ENCODE measurements around the gene AMMECR1. TPM values are rescaled to one million over a fixed set of nuclear protein-coding genes. Genes with fewer than 3 reads are reported as not detected.
A peak's percentile ranks its signal among the peaks of the same experiment; 100 is the strongest.

The AMMECR1 gene
- total RNA-seq, 2 experiments from 2014 or later, result 7.8 to 7.9 TPM

GRCh38 chrX:110315551-110315950 lies 2.3 kb downstream of the AMMECR1 start:
- H3K4me3 Mint-ChIP-seq, result peak overlapping the region; percentile 93
- ChIA-PET POLR2A (no interaction called here), CTCF (interaction anchor here (0.9 kb wide), 1 partner anchor 11 kb away, joined by 3 read pairs; no protein-coding TSS in a partner anchor)
- no peak for ATAC-seq (ENCODE audit: poor library complexity)
- peaks cover 16% of the 10 kb centered on the region for H3K4me1 ChIP-seq (ENCODE audit: insufficient read depth, low read length)
- H3K36me3 Mint-ChIP-seq (ENCODE audit: low read depth), result peaks cover 24% of the 10 kb centered on the region
- H3K36me3 ChIP-seq (ENCODE audit: insufficient read depth, low read length), result no peaks in the 10 kb centered on the region
- H3K9me3 Mint-ChIP-seq, result no peaks in the 10 kb centered on the region
- no peaks in the 10 kb centered on the region for H3K27me3 Mint-ChIP-seq
- H3K27me3 ChIP-seq (ENCODE audit: control insufficient read depth in 1 of 2, insufficient read depth in 2 of 2, low read length in 2 of 2), result no peaks in the 10 kb centered on the region
- no peaks in the 10 kb centered on the region for H3K9me3 ChIP-seq (ENCODE audit: control insufficient read depth in 1 of 2, insufficient read depth in 1 of 2, low read length in 2 of 2)
- peak overlapping the region; percentile 97 for H3K4me3 ChIP-seq (ENCODE audit: low read length)
- peaks cover 68% of the 10 kb centered on the region for H3K4me1 Mint-ChIP-seq (ENCODE audit: low read depth)
- TF ChIP-seq CTCF (IDR thresholded peaks at IDR 0.05), result no peak
- H3K27ac ChIP-seq (ENCODE audit: low read depth in 1 of 2, low read length in 2 of 2), result no peak overlapping the region
- no peak for DNase-seq
- intact Hi-C loops (cut with DNase I, micrococcal nuclease), result loop anchor here (5.0 to 10.0 kb wide), 5 partner anchors 91 to 781 kb away; partner anchors contain the start of genes ACSL4 (in 1 of the 2) and NXT2 (in 1 of the 2)
- no peak overlapping the region for H3K27ac Mint-ChIP-seq

GRCh38 chrX:110311437-110312230 lies 6.3 kb downstream of the AMMECR1 start:
- CTCF ChIA-PET, result no interaction called here
- H3K9me3 ChIP-seq (ENCODE audit: control insufficient read depth in 1 of 2, insufficient read depth in 1 of 2, low read length in 2 of 2), result no peaks in the 10 kb centered on the region
- H3K36me3 Mint-ChIP-seq (ENCODE audit: low read depth), result peaks cover 8% of the 10 kb centered on the region
- no peaks in the 10 kb centered on the region for H3K9me3 Mint-ChIP-seq
- no peak for ATAC-seq (ENCODE audit: poor library complexity)
- peak overlapping the region; percentile 61 for H3K27ac Mint-ChIP-seq
- H3K4me3 Mint-ChIP-seq, result no peak overlapping the region
- no peak for TF ChIP-seq CTCF (IDR thresholded peaks at IDR 0.05)
- DNase-seq, result no peak
- intact Hi-C loops (cut with DNase I, micrococcal nuclease), result loop anchor here (5.0 to 10.0 kb wide), 5 partner anchors 44 to 777 kb away; partner anchors contain the start of genes ACSL4 (in 1 of the 2) and NXT2 (in 1 of the 2)
- H3K27ac ChIP-seq (ENCODE audit: low read depth in 1 of 2, low read length in 2 of 2), result no peak overlapping the region
- H3K4me3 ChIP-seq (ENCODE audit: low read length), result no peak overlapping the region
- no peaks in the 10 kb centered on the region for H3K27me3 Mint-ChIP-seq
- no peaks in the 10 kb centered on the region for H3K27me3 ChIP-seq (ENCODE audit: control insufficient read depth in 1 of 2, insufficient read depth in 2 of 2, low read length in 2 of 2)
- H3K36me3 ChIP-seq (ENCODE audit: insufficient read depth, low read length), result no peaks in the 10 kb centered on the region
- POLR2A ChIA-PET, result no interaction called here
- peaks cover 83% of the 10 kb centered on the region for H3K4me1 Mint-ChIP-seq (ENCODE audit: low read depth)
- H3K4me1 ChIP-seq (ENCODE audit: insufficient read depth, low read length), result peaks cover 16% of the 10 kb centered on the region

GRCh38 chrX:110310896-110311295 lies 7.0 kb downstream of the AMMECR1 start:
- Mint-ChIP-seq H3K27me3 (no peaks in the 10 kb centered on the region), H3K4me3 (no peak overlapping the region), H3K9me3 (no peaks in the 10 kb centered on the region), H3K36me3 (ENCODE audit: low read depth) (peaks cover 4% of the 10 kb centered on the region), H3K4me1 (ENCODE audit: low read depth) (peaks cover 76% of the 10 kb centered on the region), H3K27ac (peak overlapping the region; percentile 61)
- DNase-seq (peak in 7 of 14 experiments; percentile 3 to 69 (median 31)), ATAC-seq (ENCODE audit: poor library complexity) (peak; percentile 78)
- no peak for TF ChIP-seq CTCF (IDR thresholded peaks at IDR 0.05)
- no peaks in the 10 kb centered on the region for H3K36me3 ChIP-seq (ENCODE audit: insufficient read depth, low read length)
- no peak overlapping the region for H3K4me3 ChIP-seq (ENCODE audit: low read length)
- ChIA-PET CTCF (no interaction called here), POLR2A (no interaction called here)
- H3K4me1 ChIP-seq (ENCODE audit: insufficient read depth, low read length), result peaks cover 16% of the 10 kb centered on the region
- intact Hi-C loops (cut with DNase I, micrococcal nuclease), result loop anchor here (5.0 to 10.0 kb wide), 5 partner anchors 44 to 776 kb away; partner anchors contain the start of genes ACSL4 (in 1 of the 2) and NXT2 (in 1 of the 2)
- no peaks in the 10 kb centered on the region for H3K27me3 ChIP-seq (ENCODE audit: control insufficient read depth in 1 of 2, insufficient read depth in 2 of 2, low read length in 2 of 2)
- H3K27ac ChIP-seq (ENCODE audit: low read depth in 1 of 2, low read length in 2 of 2), result no peak overlapping the region
- no peaks in the 10 kb centered on the region for H3K9me3 ChIP-seq (ENCODE audit: control insufficient read depth in 1 of 2, insufficient read depth in 1 of 2, low read length in 2 of 2)

Data from CD4-positive, alpha-beta T cell (primary cell).